DMS79 (cell line): ENCODE data around the gene IGFBP4.

Experiments
- DNase-seq: peaks from one replicate; lab custom pipeline; 2025; lab: John Stamatoyannopoulos, UW

IGFBP4 gene

GRCh38 chr17:40490289-40490853, 47.1 kb downstream of the IGFBP4 start:
- DNase-seq: peak; percentile 22

GRCh38 chr17:40490982-40491381, 47.7 kb downstream of the IGFBP4 start:
- no peak for DNase-seq

- no peak for DNase-seq
Observed at GRCh38 chr17:40491486-40491885, 48.2 kb downstream of the IGFBP4 start.

- DNase-seq: no peak
Observed at GRCh38 chr17:40493697-40494096, 50.4 kb downstream of the IGFBP4 start.

GRCh38 chr17:40495140-40495539, 51.9 kb downstream of the IGFBP4 start:
- no peak for DNase-seq

GRCh38 chr17:40496170-40496569, 52.9 kb downstream of the IGFBP4 start:
- DNase-seq: no peak

GRCh38 chr17:40496634-40497420, 53.6 kb downstream of the IGFBP4 start:
- DNase-seq: no peak

- no peak for DNase-seq
Observed at GRCh38 chr17:40497695-40498094, 54.4 kb downstream of the IGFBP4 start.

- peak; percentile 53 for DNase-seq
Observed at GRCh38 chr17:40498281-40499084, 55.2 kb downstream of the IGFBP4 start.

GRCh38 chr17:40499551-40500189, 56.4 kb downstream of the IGFBP4 start:
- DNase-seq: peak; percentile 68

GRCh38 chr17:40500190-40500589, 56.9 kb downstream of the IGFBP4 start:
- no peak for DNase-seq

GRCh38 chr17:40500709-40501108, 57.5 kb downstream of the IGFBP4 start:
- DNase-seq: no peak

GRCh38 chr17:40501499-40501911, 58.3 kb downstream of the IGFBP4 start, which contains the start of gene TNS4:
TSS of gene TNS4 (minus strand) at chr17:40501623. CDS start at chr17:40496425, 5,198 bp downstream.
- DNase-seq: no peak

GRCh38 chr17:40502716-40503115, 59.5 kb downstream of the IGFBP4 start:
- DNase-seq: no peak

- no peak for DNase-seq
Observed at GRCh38 chr17:40503154-40503553, 59.9 kb downstream of the IGFBP4 start.

GRCh38 chr17:40506786-40507185, 63.5 kb downstream of the IGFBP4 start:
- no peak for DNase-seq
